Left forelimb (tissue), 1 donor: ENCODE results near the gene EEFSEC.

ENCODE experiments used
- DNase-seq: peaks from one replicate; pipeline ENCODE4 v3.0.0-alpha.2; 2018; ENCODE audit warnings: low spot score

The EEFSEC gene

GRCh38 chr3:128352326-128352725 is 199.0 kb downstream of the EEFSEC start:
- DNase-seq = no peak

GRCh38 chr3:128353361-128353965 is 200.2 kb downstream of the EEFSEC start:
- no peak for DNase-seq

- DNase-seq = no peak
These were observed 200.9 kb downstream of the EEFSEC start for GRCh38 chr3:128353991-128354687.

GRCh38 chr3:128354788-128355542 is 201.7 kb downstream of the EEFSEC start:
- no peak for DNase-seq

- DNase-seq = no peak
These were observed 202.2 kb downstream of the EEFSEC start for GRCh38 chr3:128355543-128355919.

GRCh38 chr3:128356822-128357221 is 203.5 kb downstream of the EEFSEC start:
- DNase-seq = no peak

DNA sequence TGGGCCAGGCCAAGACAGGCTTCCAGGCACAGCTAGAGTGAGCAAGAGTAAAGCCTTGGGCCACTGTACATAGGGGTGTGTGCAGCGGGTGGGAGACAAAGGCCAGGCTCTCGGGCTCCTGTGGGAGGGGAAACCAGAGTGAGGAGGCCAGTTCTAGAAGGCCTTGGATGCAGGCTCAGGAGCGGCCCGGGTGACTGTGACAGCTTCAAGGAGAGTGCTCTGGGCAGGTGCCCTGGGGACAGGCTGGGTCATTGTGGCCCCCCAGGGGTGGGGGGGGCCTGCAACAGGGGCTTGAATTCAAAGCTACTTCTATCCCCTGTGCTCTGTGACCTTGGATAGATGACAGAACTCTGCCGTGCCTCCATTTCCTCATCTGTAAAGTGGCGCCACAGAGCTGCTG is 204.3 kb downstream of the EEFSEC start:
- DNase-seq = no peak

DNA sequence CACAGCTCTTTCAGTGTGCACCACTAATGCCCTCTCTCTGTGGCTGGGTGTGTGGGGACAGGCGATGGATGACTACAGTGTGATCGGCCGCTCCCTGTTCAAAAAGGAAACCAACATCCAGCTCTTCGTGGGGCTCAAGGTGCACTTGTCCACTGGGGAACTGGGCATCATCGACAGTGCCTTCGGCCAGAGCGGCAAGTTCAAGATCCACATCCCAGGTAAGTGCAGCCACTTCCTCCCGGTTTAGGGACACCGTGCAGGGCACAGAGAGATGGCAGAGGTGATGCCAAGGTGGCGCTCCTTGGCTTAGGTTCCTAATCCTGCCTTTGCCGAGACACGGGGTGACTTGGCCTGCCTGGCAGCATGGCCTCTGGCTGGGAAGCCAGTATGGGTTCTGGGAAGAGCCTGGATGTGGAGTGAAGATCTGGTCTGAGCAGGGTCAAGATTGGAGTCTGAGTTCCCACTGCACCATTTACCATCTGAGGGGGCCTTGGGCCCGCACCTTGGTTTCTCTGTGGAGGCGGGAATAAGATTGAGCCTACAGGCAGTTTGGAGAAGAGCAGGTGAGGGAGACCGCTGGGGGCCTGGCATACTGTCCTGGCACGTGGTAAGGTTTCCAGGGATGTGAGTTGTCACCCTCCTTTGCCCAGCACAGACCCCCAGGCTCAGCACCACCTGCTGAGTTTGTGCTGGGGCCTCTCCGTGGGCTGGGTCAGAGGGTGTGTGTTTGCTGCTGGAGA is 205.0 kb downstream of the EEFSEC start:
- DNase-seq = no peak

- no peak for DNase-seq
These were observed 205.9 kb downstream of the EEFSEC start for GRCh38 chr3:128359060-128359664.

GRCh38 chr3:128359846-128360642 is 206.8 kb downstream of the EEFSEC start:
- DNase-seq = no peak

GRCh38 chr3:128360705-128361271 is 207.5 kb downstream of the EEFSEC start:
- no peak for DNase-seq

GRCh38 chr3:128362026-128362965 is 209.0 kb downstream of the EEFSEC start:
- no peak for DNase-seq

DNA sequence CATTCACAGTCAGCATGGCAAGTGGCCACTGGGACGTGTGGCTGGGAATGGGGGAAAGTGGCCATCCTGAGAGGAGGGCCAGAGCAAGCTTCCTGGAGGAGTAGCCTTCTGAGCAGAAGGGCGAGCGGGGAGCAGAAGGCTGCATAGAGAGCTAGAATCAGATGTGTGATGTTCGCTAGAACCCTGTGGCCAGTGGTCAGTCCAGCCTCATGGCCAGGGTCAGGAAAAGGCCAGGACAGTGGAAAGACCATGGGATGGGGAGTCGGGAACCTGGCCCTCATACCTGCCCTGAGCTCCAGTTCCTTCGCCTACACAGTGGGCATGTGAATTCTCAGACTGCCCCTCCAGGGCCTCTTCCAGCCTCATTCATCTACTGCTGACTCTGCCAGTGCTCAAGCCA is 211.0 kb downstream of the EEFSEC start:
- no peak for DNase-seq

- no peak for DNase-seq
These were observed 211.6 kb downstream of the EEFSEC start for GRCh38 chr3:128364808-128365360.

- no peak for DNase-seq
These were observed 212.9 kb downstream of the EEFSEC start for GRCh38 chr3:128366136-128366535.

- DNase-seq = no peak
These were observed 213.4 kb downstream of the EEFSEC start for GRCh38 chr3:128366652-128367051.

GRCh38 chr3:128367221-128367620 is 213.9 kb downstream of the EEFSEC start:
- DNase-seq = no peak

- DNase-seq = no peak
These were observed 214.5 kb downstream of the EEFSEC start for GRCh38 chr3:128367761-128368160.

GRCh38 chr3:128368626-128369025 is 215.3 kb downstream of the EEFSEC start:
- no peak for DNase-seq
